DND-41 (cell line): ENCODE measurements around the gene GATA5.

Experiments
- ATAC-seq: fragments of 200-7000 bp; cut with Tn5 transposase; 3 replicates; pipeline ENCODE4 v1.9.1; 2021; ENCODE audit warnings: low read depth; ENCODE audit not compliant: insufficient read depth
- DNase-seq: peaks from one replicate; pipeline ENCODE4 v3.0.0-alpha.2; 2020
- H2AFZ ChIP-seq: 2 replicates; pipeline ENCODE4 v1.6.0; 2012; ENCODE audit warnings: low read depth, low read length
- H3K27ac ChIP-seq: 2 replicates; pipeline ENCODE4 v1.5.1; 2012; ENCODE audit warnings: low read length, inconsistent platforms
- H3K27me3 ChIP-seq: fragments of 200-600 bp; sonication (generic); 2 replicates; pipeline ENCODE4 v1.6.0; 2012; ENCODE audit warnings: low read length, mild to moderate bottlenecking, inconsistent platforms; ENCODE audit not compliant: insufficient read depth, poor library complexity
- H3K36me3 ChIP-seq: 2 replicates; pipeline ENCODE4 v1.5.1; 2012; ENCODE audit warnings: low read length, inconsistent platforms; ENCODE audit not compliant: insufficient read depth
- H3K4me1 ChIP-seq: 2 replicates; pipeline ENCODE4 v1.5.1; 2012; ENCODE audit warnings: mild to moderate bottlenecking, low read length; ENCODE audit not compliant: insufficient read depth
- H3K4me2 ChIP-seq: 2 replicates; pipeline ENCODE4 v1.6.0; 2012; ENCODE audit warnings: mild to moderate bottlenecking, moderate library complexity, low read length, inconsistent platforms; ENCODE audit not compliant: insufficient read depth
- H3K4me3 ChIP-seq, 2 experiments: fragments of 200-600 bp in 1 of 2; shearing (Covaris generic) in 1 of 2; 2 replicates each; pipeline ENCODE4 v1.5.1; 2012 to 2016; ENCODE audit warnings: inconsistent platforms in 2 of 2, low read length in 2 of 2, mild to moderate bottlenecking in 2 of 2, low read depth in 1 of 2, moderate library complexity in 1 of 2
- H3K79me2 ChIP-seq: 2 replicates; pipeline ENCODE4 v1.6.0; 2012; ENCODE audit warnings: low read length, inconsistent platforms; ENCODE audit not compliant: insufficient read depth
- H3K9ac ChIP-seq: 2 replicates; pipeline ENCODE4 v1.6.0; 2012; ENCODE audit warnings: low read depth, mild to moderate bottlenecking, inconsistent platforms, low read length, moderate library complexity
- H3K9me3 ChIP-seq: 2 replicates; pipeline ENCODE4 v1.5.1; 2012; ENCODE audit warnings: low read length, moderate library complexity, mild to moderate bottlenecking, inconsistent platforms; ENCODE audit not compliant: insufficient read depth, severe bottlenecking
- H4K20me1 ChIP-seq: 2 replicates; pipeline ENCODE4 v1.6.0; 2012; ENCODE audit warnings: low read length; ENCODE audit not compliant: insufficient read depth
- EZH2 ChIP-seq: IDR thresholded peaks from 3 replicates; pipeline ENCODE4 v1.6.1; 2012; ENCODE audit warnings: borderline replicate concordance, low read depth, mild to moderate bottlenecking, moderate library complexity, low read length, inconsistent platforms; ENCODE audit not compliant: severe bottlenecking
- TF ChIP-seq, protein P1 (sequence below): IDR thresholded peaks from 2 replicates; pipeline ENCODE4 v1.5.1; 2012; ENCODE audit warnings: borderline replicate concordance, low read length, moderate library complexity, mild to moderate bottlenecking; ENCODE audit not compliant: poor library complexity, severe bottlenecking; ENCODE audit errors: extremely low read depth

GATA5 gene

DNA sequence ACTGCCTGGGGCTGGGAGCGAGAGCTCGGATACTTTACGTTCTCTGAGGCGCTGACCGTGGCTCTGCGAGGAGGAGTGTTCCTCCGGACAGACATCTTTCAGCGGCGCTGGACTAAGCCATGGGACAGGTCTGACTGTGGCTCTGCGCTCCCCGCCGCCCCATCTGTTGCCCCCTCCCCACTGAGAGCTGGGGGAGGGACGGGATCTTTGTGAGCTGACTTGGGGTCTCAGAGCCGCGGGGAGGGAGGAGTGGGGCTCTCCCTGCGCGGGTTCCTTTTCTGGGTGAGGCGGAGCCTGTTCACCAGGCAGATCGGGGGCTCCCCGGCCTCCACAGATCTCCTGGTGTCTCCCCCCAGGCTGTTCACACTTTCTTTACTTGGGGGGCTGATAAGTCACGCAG is 11.3 kb upstream of the GATA5 start:
- no peak overlapping the region for H2AFZ ChIP-seq
- DNase-seq (no peak), ATAC-seq (no peak)
- no peaks in the 10 kb centered on the region for H3K9me3 ChIP-seq
- no peaks in the 10 kb centered on the region for H3K4me1 ChIP-seq
- H3K4me2 ChIP-seq = no peak overlapping the region
- H3K4me3 ChIP-seq = no peak overlapping the region
- no peaks in the 10 kb centered on the region for H3K36me3 ChIP-seq
- TF ChIP-seq, protein P1, sequence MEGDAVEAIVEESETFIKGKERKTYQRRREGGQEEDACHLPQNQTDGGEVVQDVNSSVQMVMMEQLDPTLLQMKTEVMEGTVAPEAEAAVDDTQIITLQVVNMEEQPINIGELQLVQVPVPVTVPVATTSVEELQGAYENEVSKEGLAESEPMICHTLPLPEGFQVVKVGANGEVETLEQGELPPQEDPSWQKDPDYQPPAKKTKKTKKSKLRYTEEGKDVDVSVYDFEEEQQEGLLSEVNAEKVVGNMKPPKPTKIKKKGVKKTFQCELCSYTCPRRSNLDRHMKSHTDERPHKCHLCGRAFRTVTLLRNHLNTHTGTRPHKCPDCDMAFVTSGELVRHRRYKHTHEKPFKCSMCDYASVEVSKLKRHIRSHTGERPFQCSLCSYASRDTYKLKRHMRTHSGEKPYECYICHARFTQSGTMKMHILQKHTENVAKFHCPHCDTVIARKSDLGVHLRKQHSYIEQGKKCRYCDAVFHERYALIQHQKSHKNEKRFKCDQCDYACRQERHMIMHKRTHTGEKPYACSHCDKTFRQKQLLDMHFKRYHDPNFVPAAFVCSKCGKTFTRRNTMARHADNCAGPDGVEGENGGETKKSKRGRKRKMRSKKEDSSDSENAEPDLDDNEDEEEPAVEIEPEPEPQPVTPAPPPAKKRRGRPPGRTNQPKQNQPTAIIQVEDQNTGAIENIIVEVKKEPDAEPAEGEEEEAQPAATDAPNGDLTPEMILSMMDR = no peak
- TF ChIP-seq EZH2 = no peak
- H3K27me3 ChIP-seq = peaks cover 51% of the 10 kb centered on the region
- peaks cover 22% of the 10 kb centered on the region; the same call in 1 of the 2 replicates for H4K20me1 ChIP-seq
- H3K9ac ChIP-seq = no peak overlapping the region
- no peaks in the 10 kb centered on the region for H3K79me2 ChIP-seq
- H3K27ac ChIP-seq = no peak overlapping the region

DNA sequence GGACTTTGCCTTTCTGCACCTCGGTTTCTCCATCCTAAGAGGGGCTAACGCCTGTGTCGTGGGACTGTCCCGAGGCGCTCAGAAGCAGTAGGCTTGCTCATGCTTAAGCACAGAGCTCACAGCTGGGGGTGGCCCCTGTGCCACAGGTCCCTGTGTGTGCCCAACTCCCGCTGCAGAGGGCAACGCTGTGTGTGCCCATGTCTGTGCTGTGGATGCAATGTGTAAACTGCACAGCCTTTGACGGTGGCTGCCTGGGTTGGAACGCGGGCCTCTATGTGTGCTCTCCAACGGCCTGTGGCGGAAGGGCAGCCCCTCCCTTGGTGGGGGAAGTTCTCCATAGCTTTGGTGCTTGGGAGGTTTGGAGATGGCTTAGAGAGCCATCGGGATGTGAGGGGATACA is 10.7 kb upstream of the GATA5 start:
- Histone ChIP-seq H3K36me3 (no peaks in the 10 kb centered on the region), H3K9ac (no peak overlapping the region), H3K79me2 (no peaks in the 10 kb centered on the region), H2AFZ (no peak overlapping the region), H3K9me3 (no peaks in the 10 kb centered on the region), H3K27ac (no peak overlapping the region), H4K20me1 (peaks cover 26% of the 10 kb centered on the region), H3K4me1 (no peaks in the 10 kb centered on the region), H3K27me3 (peaks cover 57% of the 10 kb centered on the region), H3K4me3 (no peak overlapping the region), H3K4me2 (no peak overlapping the region)
- TF ChIP-seq, protein P1 = no peak
- TF ChIP-seq EZH2 = no peak
- ATAC-seq (no peak), DNase-seq (no peak)

DNA sequence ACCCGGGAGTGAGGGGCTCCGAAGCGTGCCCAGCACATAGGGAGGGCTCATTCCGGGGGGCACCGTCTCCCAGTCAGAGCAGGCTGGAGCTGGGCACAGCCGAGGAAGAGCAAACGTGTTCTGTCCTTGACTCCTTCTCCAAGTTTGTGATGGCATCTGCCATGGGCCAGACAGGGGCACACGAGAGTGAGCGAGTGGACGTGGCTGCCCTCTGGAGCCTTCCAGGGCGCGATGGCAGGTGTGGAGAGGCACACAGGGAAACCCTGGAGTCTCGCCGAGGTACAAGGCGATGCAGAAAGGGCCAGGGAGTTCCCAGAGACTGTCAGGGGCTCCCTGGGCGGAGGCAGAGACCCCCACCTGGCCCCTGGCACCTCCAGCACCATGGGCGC is 9.9 kb upstream of the GATA5 start:
- no peak overlapping the region for H3K9ac ChIP-seq
- no peaks in the 10 kb centered on the region for H3K36me3 ChIP-seq
- no peaks in the 10 kb centered on the region for H3K4me1 ChIP-seq
- no peak overlapping the region for H3K4me2 ChIP-seq
- no peak overlapping the region for H3K27ac ChIP-seq
- no peak overlapping the region for H2AFZ ChIP-seq
- TF ChIP-seq, protein P1 = no peak
- no peak for TF ChIP-seq EZH2
- no peaks in the 10 kb centered on the region for H3K9me3 ChIP-seq
- H3K4me3 ChIP-seq = no peak overlapping the region
- ATAC-seq (no peak), DNase-seq (no peak)
- H4K20me1 ChIP-seq = peaks cover 26% of the 10 kb centered on the region
- peaks cover 61% of the 10 kb centered on the region for H3K27me3 ChIP-seq
- H3K79me2 ChIP-seq = no peaks in the 10 kb centered on the region
